ENCODE results near the gene CD300C. TPM values are rescaled to one million over a fixed set of nuclear protein-coding genes. Genes with fewer than 3 reads are reported as not detected.

CD300C gene
- total RNA-seq, 4 donors from 2014 or later = 0.18 to 0.76 (median 0.42) TPM; not detected in 1

- Histone ChIP-seq H3K27me3 (peaks cover 0 to 17% (median 0%) of the 10 kb centered on the region in 4 donors), H3K9me3 (peaks cover 0 to 4% (median 0%) of the 10 kb centered on the region in 3 donors), H3K27ac (no peak overlapping the region), H3K36me3 (no peaks in the 10 kb centered on the region), H3K4me3 (no peak overlapping the region), H3K4me1 (no peaks in the 10 kb centered on the region)
- TF ChIP-seq CTCF (IDR thresholded peaks at IDR 0.05) (no peak), POLR2A (IDR thresholded peaks at IDR 0.05) (no peak)
- intact Hi-C loops (cut with DNase I) = no loop called here
- WGBS, 2 donors = 68 to 95% methylated on average over 1 to 3 of the region's 3 CpGs
- DNase-seq = no peak
These were observed 29.2 kb downstream of the CD300C start for GRCh38 chr17:74516561-74517328.

DNA sequence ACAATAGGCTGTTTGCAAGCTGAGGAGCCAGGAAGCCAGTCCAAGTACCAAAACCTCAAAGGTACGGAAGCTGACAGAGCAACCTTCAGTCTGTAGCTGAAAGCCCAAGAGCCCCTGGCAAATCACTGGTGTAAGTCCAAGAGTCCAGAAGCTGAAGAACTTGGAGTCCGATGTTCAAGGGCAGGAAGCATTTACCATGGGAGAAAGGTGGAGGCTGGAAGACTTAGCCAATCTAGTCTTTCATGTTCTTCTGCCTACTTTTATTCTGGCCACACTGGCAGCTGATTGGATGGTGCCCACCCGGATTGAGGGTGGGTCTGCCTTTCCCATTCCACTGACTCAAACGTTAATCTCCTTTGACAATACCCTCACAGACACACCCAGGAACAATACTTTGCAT, 30.0 kb downstream of the CD300C start:
- Histone ChIP-seq H3K9me3 (peaks cover 0 to 4% (median 0%) of the 10 kb centered on the region in 3 donors), H3K4me1 (no peaks in the 10 kb centered on the region)
- no peak for DNase-seq

GRCh38 chr17:74514632-74515334, 31.1 kb downstream of the CD300C start:
- H3K27ac ChIP-seq = no peak overlapping the region
- DNase-seq = no peak
- H3K9me3 ChIP-seq = peaks cover 0 to 4% (median 0%) of the 10 kb centered on the region in 3 donors
- intact Hi-C loops (cut with DNase I) = no loop called here
- H3K4me3 ChIP-seq = no peak overlapping the region
- no peaks in the 10 kb centered on the region for H3K36me3 ChIP-seq
- H3K4me1 ChIP-seq = no peaks in the 10 kb centered on the region
- TF ChIP-seq POLR2A (IDR thresholded peaks at IDR 0.05) (no peak), CTCF (IDR thresholded peaks at IDR 0.05) (no peak)
- H3K27me3 ChIP-seq = peaks cover 0 to 17% (median 0%) of the 10 kb centered on the region in 4 donors
- 80 to 91% methylated on average over 10 of the region's 10 CpGs for WGBS, 2 donors

More for the DNA sequence above, 30.0 kb downstream of the CD300C start:
- Histone ChIP-seq H3K27me3 (peaks cover 0 to 17% (median 0%) of the 10 kb centered on the region in 4 donors), H3K4me3 (no peak overlapping the region), H3K27ac (no peak overlapping the region), H3K36me3 (no peaks in the 10 kb centered on the region)
- WGBS, 2 donors = 61 to 67% methylated on average over 4 of the region's 4 CpGs
- TF ChIP-seq CTCF (IDR thresholded peaks at IDR 0.05) (no peak), POLR2A (IDR thresholded peaks at IDR 0.05) (no peak)
- intact Hi-C loops (cut with DNase I) = no loop called here

GRCh38 chr17:74513987-74514631, 31.8 kb downstream of the CD300C start:
- H3K27ac ChIP-seq = no peak overlapping the region
- H3K4me1 ChIP-seq = no peaks in the 10 kb centered on the region
- H3K9me3 ChIP-seq = peaks cover 0 to 4% (median 0%) of the 10 kb centered on the region in 3 donors
- no peaks in the 10 kb centered on the region for H3K36me3 ChIP-seq
- no peak overlapping the region for H3K4me3 ChIP-seq
- TF ChIP-seq CTCF (IDR thresholded peaks at IDR 0.05) = no peak
- no peak for DNase-seq
- intact Hi-C loops (cut with DNase I) = no loop called here
- peaks cover 0 to 17% (median 0%) of the 10 kb centered on the region in 4 donors for H3K27me3 ChIP-seq
- WGBS, 2 donors = 54 to 55% methylated on average over 3 of the region's 3 CpGs

All from esophagus squamous epithelium (tissue), 5 donors.